GM19193 (cell line): ENCODE results near the gene ORC1.

Experiments
- POLR2A ChIP-seq: IDR thresholded peaks from 4 replicates; pipeline ENCODE4 v1.6.1; 2011; ENCODE audit not compliant: insufficient read depth, insufficient read length; ENCODE audit errors: extremely low read depth

Gene ORC1

DNA sequence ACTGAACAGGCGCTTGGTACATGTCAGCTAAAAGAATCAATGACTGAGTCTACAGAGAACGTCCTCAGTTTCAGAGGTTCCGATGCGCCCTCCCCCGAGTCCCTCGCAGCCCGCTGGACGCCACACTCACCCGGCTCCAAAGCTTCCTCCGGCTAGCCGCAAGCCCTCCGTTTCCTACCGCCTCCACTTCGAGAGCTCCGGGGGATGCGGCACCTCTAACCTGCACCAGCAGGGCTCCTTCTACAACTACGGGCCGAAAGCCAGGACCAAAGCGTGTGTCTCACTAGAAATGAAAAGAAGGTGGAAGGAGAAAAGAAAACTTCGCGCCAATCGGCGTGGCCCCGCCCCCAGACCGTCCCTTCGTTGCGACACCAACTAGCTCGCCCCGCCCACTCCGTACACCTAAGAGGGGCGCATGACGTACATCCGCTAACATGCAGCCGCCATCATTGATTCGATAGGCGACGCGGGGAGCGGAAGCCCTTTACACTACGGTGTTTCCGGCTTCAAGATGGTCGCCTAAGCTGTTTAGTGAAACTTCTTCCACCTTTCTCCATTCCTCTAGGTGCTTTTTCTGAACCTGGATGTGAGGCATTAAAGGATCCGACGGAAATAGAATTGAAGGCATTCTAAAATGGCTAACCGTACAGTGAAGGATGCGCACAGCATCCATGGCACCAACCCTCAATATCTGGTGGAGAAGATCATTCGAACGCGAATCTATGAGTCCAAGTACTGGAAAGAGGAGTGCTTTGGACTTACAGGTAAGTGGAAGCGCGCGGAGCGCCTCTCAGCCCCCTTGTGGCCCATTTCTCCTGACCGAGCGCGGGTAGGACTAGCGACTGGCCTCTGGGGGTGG lies at the start of gene ORC1, which contains the start of gene PRPF38A:
ORC1 (minus strand) TSS at position 308 of the 859 bp plus-strand sequence. CDS start 2,200 bp downstream, outside the sequence.
PRPF38A (plus strand) TSS at position 487 of the 859 bp plus-strand sequence; CDS start at position 635, 148 bp downstream.
- TF ChIP-seq POLR2A: peak; percentile 85

- TF ChIP-seq POLR2A: no peak
Observed at GRCh38 chr1:52444463-52444862, 40.2 kb upstream of the ORC1 start.

GRCh38 chr1:52439976-52440375 lies 35.8 kb upstream of the ORC1 start:
- TF ChIP-seq POLR2A: no peak

GRCh38 chr1:52436817-52437216 lies 32.6 kb upstream of the ORC1 start:
- no peak for TF ChIP-seq POLR2A

GRCh38 chr1:52435650-52436049 lies 31.4 kb upstream of the ORC1 start:
- TF ChIP-seq POLR2A: no peak

GRCh38 chr1:52435211-52435610 lies 31.0 kb upstream of the ORC1 start:
- no peak for TF ChIP-seq POLR2A

DNA sequence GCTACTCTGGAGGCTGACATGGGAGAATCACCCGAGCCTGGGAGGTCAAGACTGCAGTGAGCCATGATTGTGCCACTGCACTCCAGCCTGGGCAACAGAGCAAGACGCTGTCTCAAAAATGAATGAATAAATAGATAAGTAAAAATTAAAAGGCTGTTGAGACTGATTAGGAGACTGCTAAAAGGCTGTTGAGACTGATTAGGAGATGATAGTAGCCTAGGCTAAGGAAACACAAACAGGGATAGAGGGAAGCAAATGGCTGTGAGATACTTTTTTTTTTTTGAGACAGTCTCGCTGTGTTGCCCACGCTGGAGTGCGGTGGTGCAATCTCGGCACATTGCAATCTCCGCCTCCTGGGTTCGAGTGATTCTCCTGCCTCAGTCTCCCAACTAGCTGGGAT lies 28.6 kb upstream of the ORC1 start:
- TF ChIP-seq POLR2A: no peak

DNA sequence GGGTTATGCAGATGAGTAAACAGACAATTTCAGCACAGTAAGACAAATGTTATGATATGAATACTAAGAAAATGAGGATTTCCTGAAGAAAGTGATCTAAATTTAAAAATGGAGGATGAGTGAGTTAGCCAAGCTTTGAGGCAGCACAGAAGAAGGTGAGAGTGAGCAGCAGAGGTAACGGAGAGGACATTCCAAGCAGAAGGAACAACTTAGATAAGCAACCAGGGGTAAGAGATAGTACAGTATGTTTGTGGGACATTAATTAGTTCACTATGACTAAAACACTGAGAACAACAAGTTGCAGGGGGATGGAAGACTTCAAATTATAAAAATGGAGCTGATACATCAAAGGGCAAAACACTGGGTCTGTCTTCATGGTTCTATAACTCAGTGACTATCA lies 22.9 kb upstream of the ORC1 start:
- TF ChIP-seq POLR2A: no peak

GRCh38 chr1:52426371-52426770 lies 22.1 kb upstream of the ORC1 start:
- TF ChIP-seq POLR2A: no peak

- no peak for TF ChIP-seq POLR2A
Observed at GRCh38 chr1:52424813-52425212, 20.6 kb upstream of the ORC1 start.

DNA sequence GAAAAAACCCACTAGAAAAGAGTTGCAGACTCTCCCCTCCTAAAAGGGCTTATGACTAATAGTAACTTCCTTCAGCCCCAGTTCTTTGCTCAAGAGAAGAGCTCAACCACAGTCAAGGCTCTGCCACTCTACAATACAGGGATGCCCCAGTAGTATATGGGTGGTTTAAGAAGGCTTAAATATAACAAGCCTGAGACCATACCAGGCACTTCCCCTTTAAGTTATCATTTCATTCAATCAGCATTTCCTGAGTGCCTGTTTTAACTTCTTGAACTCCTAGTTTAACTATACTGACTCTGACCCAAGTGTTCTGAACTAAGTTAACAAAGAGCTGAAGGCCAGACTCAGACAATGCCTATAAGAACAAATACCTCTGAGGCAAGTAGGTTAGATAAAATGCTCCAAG lies 20.0 kb upstream of the ORC1 start:
- TF ChIP-seq POLR2A: no peak

DNA sequence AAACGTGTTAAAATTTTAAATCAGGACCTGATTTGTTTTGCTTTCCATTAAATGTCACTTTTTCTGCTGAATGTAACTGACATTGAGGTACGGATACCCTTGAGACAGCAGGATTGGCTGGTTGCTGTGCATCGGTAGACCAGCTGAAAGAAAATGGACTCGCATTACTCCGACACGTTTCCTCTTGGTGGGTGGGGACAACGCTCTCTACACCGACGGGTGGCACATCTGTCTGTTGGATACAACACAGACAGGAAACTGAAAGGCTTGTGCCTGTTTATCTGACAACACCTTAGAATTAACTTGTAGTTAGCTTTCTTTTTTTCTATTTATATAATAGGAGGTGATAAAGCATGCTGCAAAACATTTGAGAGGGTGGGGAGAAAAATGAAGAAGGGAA lies 19.5 kb upstream of the ORC1 start:
- no peak for TF ChIP-seq POLR2A

GRCh38 chr1:52423055-52423454 lies 18.8 kb upstream of the ORC1 start:
- no peak for TF ChIP-seq POLR2A

GRCh38 chr1:52420713-52421112 lies 16.5 kb upstream of the ORC1 start:
- TF ChIP-seq POLR2A: no peak

DNA sequence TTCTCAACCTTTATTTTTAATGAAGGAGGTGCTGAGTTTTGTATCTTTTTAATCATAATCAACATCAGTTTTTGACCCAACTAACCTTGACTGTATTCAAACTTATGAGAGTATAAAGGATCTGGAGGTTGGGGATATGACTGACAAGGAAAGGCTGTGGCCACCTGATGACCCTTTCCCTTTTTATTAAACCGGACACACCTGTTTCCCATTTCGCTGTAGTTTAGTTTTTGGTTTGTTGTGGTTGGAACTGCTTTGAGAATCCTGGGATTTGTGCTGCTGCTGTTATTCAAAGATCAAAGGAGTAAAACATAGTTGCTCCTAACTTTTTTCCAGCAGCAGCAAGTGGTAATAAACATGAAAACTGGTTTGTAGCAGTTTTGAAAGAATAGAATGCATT lies 12.6 kb upstream of the ORC1 start:
- TF ChIP-seq POLR2A: no peak

- no peak for TF ChIP-seq POLR2A
Observed at GRCh38 chr1:52414942-52415341, 10.7 kb upstream of the ORC1 start.
